Keratinocyte (primary cell): Measurements from ENCODE around the gene GRAP. TPM values are rescaled to one million over a fixed set of nuclear protein-coding genes. Genes with fewer than 3 reads are reported as not detected.
A peak's percentile ranks its signal among the peaks of the same experiment; 100 is the strongest.

Experiments
- DNase-seq: peaks from one replicate; pipeline ENCODE4 v3.0.0-alpha.2; 2011; ENCODE audit warnings: low read depth, missing footprints, low spot score
- FAIRE-seq: peaks from 2 replicates; lab custom pipeline; 2011; peaks lifted over from hg19 to GRCh38; lab: Jason Lieb, UNC
- H2AFZ ChIP-seq: 2 replicates; pipeline ENCODE4 v1.6.0; 2012; ENCODE audit warnings: low read length, control low read depth, inconsistent platforms; ENCODE audit not compliant: control insufficient read depth
- H3K27ac ChIP-seq: 2 replicates; pipeline ENCODE4 v1.5.1; 2011; ENCODE audit warnings: low read length; ENCODE audit not compliant: control insufficient read depth, insufficient read depth
- H3K27me3 ChIP-seq: 3 replicates; pipeline ENCODE4 v1.6.0; 2011; ENCODE audit warnings: low read length; ENCODE audit not compliant: control insufficient read depth, insufficient read depth; ENCODE audit errors: extremely low read depth
- H3K36me3 ChIP-seq, 2 experiments: 2 replicates in 1 of 2; 3 replicates in 1 of 2; pipeline ENCODE4 v1.5.1; 2011; ENCODE audit warnings: low read length in 2 of 2, mild to moderate bottlenecking in 1 of 2; ENCODE audit not compliant: control insufficient read depth in 2 of 2, insufficient read depth in 2 of 2; ENCODE audit errors: extremely low read depth in 1 of 2
- H3K4me1 ChIP-seq: 3 replicates; pipeline ENCODE4 v1.5.1; 2011; ENCODE audit warnings: low read length; ENCODE audit not compliant: control insufficient read depth, insufficient read depth; ENCODE audit errors: extremely low read depth
- H3K4me2 ChIP-seq: 3 replicates; pipeline ENCODE4 v1.6.0; 2011; ENCODE audit warnings: low read depth, low read length; ENCODE audit not compliant: control insufficient read depth, insufficient read depth; ENCODE audit errors: extremely low read depth
- H3K4me3 ChIP-seq, 3 experiments: fragments of 200-600 bp in 1 of 3; sonication (generic) in 1 of 3; 2 replicates in 2 of 3; 3 replicates in 1 of 3; pipeline ENCODE4 v1.5.1; 2011 to 2016; ENCODE audit warnings: low read length in 3 of 3, mild to moderate bottlenecking in 3 of 3, control low read depth in 2 of 3, inconsistent platforms in 1 of 3, low read depth in 1 of 3, mixed read lengths in 1 of 3, mixed run types in 1 of 3, moderate library complexity in 1 of 3; ENCODE audit not compliant: control insufficient read depth in 2 of 3, insufficient read depth in 2 of 3; ENCODE audit errors: extremely low read depth in 1 of 3
- H3K79me2 ChIP-seq: 2 replicates; pipeline ENCODE4 v1.6.0; 2012; ENCODE audit warnings: low read length; ENCODE audit not compliant: control insufficient read depth, insufficient read depth
- H3K9ac ChIP-seq: 3 replicates; pipeline ENCODE4 v1.6.0; 2011; ENCODE audit warnings: low read length; ENCODE audit not compliant: control insufficient read depth, insufficient read depth; ENCODE audit errors: extremely low read depth
- H3K9me1 ChIP-seq: 3 replicates; pipeline ENCODE4 v1.6.0; 2011; ENCODE audit warnings: low read length; ENCODE audit not compliant: control insufficient read depth, insufficient read depth; ENCODE audit errors: extremely low read depth
- H3K9me3 ChIP-seq: 2 replicates; pipeline ENCODE4 v1.5.1; 2012; ENCODE audit warnings: low read depth, low read length; ENCODE audit not compliant: control insufficient read depth
- H4K20me1 ChIP-seq: 3 replicates; pipeline ENCODE4 v1.6.0; 2011; ENCODE audit warnings: low read length; ENCODE audit not compliant: control insufficient read depth, insufficient read depth; ENCODE audit errors: extremely low read depth
- EZH2 ChIP-seq: IDR thresholded peaks from one replicate; pipeline ENCODE4 v1.6.1; 2012; ENCODE audit warnings: inconsistent platforms, mild to moderate bottlenecking, low read length, moderate library complexity
- dilution Hi-C: fragments of 300-500 bp; cut with MboI; formaldehyde crosslinking; loops from one replicate; pipeline ENCODE4 v1.7.0; 2020; ENCODE audit warnings: low sequenced_read_pairs; ENCODE audit not compliant: extremely low pct_ligation_motif_present
- polyA plus RNA-seq, 5 experiments: library from polyadenylated mRNA; depleted of rRNA in 3 of 5; stranded (reverse) in 3 of 5; stranded (forward) in 1 of 5; unstranded in 1 of 5; fragments of >200 nt; gene quantifications; 1 replicate in 1 of 5; 2 replicates in 3 of 5; 3 replicates in 1 of 5; pipeline versions ENCODE4 v1.2.1 to v1.2.3, GENCODE V29; 2011 to 2012; ENCODE audit warnings: missing spikeins in 2 of 5, low read depth in 1 of 5, low replicate concordance in 1 of 5
- TF ChIP-seq, protein P1 (sequence below), 3 experiments: IDR thresholded peaks in 1 of 3; conservative IDR thresholded peaks in 1 of 3; optimal IDR thresholded peaks in 1 of 3; 2 replicates in 2 of 3; 3 replicates in 1 of 3; pipeline versions ENCODE3 to v1.5.1; 2011; ENCODE audit warnings: low read length in 3 of 3, mild to moderate bottlenecking in 3 of 3, moderate library complexity in 2 of 3, control low read depth in 1 of 3, inconsistent platforms in 1 of 3; ENCODE audit not compliant: insufficient read depth in 2 of 3; ENCODE audit errors: extremely low read depth in 1 of 3

The GRAP gene
- polyA plus RNA-seq, 1 donor (not counting 4 experiments of a cell fraction or from before 2014, with no cell fraction given): 0.03 TPM

DNA sequence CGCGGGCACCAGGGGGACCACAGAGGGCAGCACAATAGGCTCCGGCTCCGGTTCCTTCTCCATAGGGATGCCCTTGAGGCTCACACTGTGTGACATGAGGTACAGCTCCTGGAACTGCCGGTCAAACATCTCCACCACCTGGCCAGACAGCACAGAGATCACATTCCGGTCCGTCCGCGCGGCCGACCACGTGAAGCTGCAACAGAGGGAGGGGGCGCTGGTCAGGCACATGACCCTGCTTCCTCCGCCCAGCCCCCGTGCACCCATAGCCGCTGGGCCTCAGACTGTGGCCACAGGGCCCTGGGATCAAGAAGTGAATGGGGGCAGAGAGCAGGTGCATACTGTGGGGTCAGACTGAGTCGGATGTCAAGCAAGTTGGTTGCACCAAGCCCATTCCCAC lies 68.1 kb downstream of the GRAP start:
- Histone ChIP-seq H3K27ac (no peak overlapping the region), H3K9me1 (peaks cover 6% of the 10 kb centered on the region), H3K4me1 (peaks cover 35% of the 10 kb centered on the region), H3K4me3 (no peak overlapping the region), H3K9me3 (no peaks in the 10 kb centered on the region), H3K27me3 (no peaks in the 10 kb centered on the region), H3K36me3 (peaks cover 43 to 66% of the 10 kb centered on the region in 2 experiments), H2AFZ (no peak overlapping the region), H3K79me2 (peaks cover 20% of the 10 kb centered on the region), H3K9ac (no peak overlapping the region), H4K20me1 (peaks cover 28% of the 10 kb centered on the region), H3K4me2 (no peak overlapping the region)
- FAIRE-seq (no peak), DNase-seq (no peak)
- dilution Hi-C loops: no loop called here
- TF ChIP-seq EZH2: no peak
- TF ChIP-seq, protein P1, sequence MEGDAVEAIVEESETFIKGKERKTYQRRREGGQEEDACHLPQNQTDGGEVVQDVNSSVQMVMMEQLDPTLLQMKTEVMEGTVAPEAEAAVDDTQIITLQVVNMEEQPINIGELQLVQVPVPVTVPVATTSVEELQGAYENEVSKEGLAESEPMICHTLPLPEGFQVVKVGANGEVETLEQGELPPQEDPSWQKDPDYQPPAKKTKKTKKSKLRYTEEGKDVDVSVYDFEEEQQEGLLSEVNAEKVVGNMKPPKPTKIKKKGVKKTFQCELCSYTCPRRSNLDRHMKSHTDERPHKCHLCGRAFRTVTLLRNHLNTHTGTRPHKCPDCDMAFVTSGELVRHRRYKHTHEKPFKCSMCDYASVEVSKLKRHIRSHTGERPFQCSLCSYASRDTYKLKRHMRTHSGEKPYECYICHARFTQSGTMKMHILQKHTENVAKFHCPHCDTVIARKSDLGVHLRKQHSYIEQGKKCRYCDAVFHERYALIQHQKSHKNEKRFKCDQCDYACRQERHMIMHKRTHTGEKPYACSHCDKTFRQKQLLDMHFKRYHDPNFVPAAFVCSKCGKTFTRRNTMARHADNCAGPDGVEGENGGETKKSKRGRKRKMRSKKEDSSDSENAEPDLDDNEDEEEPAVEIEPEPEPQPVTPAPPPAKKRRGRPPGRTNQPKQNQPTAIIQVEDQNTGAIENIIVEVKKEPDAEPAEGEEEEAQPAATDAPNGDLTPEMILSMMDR (optimal IDR thresholded peaks at IDR 0.05 in 1 of 3, IDR thresholded peaks at IDR 0.05 in 1 of 3, conservative IDR thresholded peaks at IDR 0.05 in 1 of 3; ENCODE audit: extremely low read depth in 1 of 3, insufficient read depth in 2 of 3, low read length in 3 of 3): peak in 1 of 3 experiments; percentile 3

DNA sequence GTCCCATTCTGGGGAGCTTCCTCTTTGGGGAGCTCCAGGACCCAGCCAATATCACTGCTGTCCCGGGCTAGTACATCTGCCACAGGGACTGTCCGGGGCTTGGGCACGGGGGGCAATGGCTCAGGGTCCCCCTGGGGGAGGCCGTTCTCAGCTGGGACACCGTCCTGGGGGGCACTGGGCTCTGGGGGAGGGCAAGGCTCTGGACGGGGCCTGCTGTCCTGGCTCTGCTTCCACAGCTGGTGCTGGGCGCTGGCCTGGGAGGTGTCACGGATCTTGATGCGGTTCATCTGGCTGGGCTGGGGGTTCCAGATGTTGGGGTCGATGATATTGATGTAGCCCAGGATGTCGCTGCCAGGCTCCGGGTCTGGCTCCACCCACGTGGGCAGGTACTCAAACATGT lies 68.7 kb downstream of the GRAP start:
- no peak for DNase-seq
- Histone ChIP-seq H3K36me3 (peaks cover 43 to 65% of the 10 kb centered on the region in 2 experiments), H3K27ac (no peak overlapping the region), H3K9ac (no peak overlapping the region), H3K9me1 (peaks cover 8% of the 10 kb centered on the region), H2AFZ (no peak overlapping the region), H3K79me2 (peaks cover 24% of the 10 kb centered on the region), H3K4me2 (no peak overlapping the region), H3K9me3 (no peaks in the 10 kb centered on the region), H4K20me1 (peaks cover 25% of the 10 kb centered on the region), H3K27me3 (no peaks in the 10 kb centered on the region), H3K4me3 (no peak overlapping the region), H3K4me1 (peaks cover 32% of the 10 kb centered on the region)
- TF ChIP-seq, protein P1 (optimal IDR thresholded peaks at IDR 0.05 in 1 of 3, IDR thresholded peaks at IDR 0.05 in 1 of 3, conservative IDR thresholded peaks at IDR 0.05 in 1 of 3; ENCODE audit: extremely low read depth in 1 of 3, insufficient read depth in 2 of 3, low read length in 3 of 3): no peak
- no peak for TF ChIP-seq EZH2
- no peak for FAIRE-seq
- dilution Hi-C loops: no loop called here
